Endodermal cell (in vitro differentiated cells): ENCODE measurements around the gene SNX13. TPM values are rescaled to one million over a fixed set of nuclear protein-coding genes. Genes with fewer than 3 reads are reported as not detected.

ENCODE experiments used
- DNase-seq: peaks from one replicate; pipeline ENCODE4 v3.0.0-alpha.2; 2017
- H3K27ac ChIP-seq: 2 replicates; pipeline ENCODE4 v1.5.1; 2013; ENCODE audit warnings: mild to moderate bottlenecking, low read depth, low read length, moderate library complexity
- H3K27me3 ChIP-seq: 2 replicates; pipeline ENCODE4 v1.6.1; 2013; ENCODE audit warnings: mild to moderate bottlenecking, low read length, moderate library complexity; ENCODE audit not compliant: insufficient read depth, control insufficient read depth, poor library complexity, severe bottlenecking
- H3K36me3 ChIP-seq: 2 replicates; pipeline ENCODE4 v1.7.0; 2013; ENCODE audit warnings: mild to moderate bottlenecking, low read length, moderate library complexity; ENCODE audit not compliant: control insufficient read depth, insufficient read depth
- H3K4me1 ChIP-seq: one replicate; pipeline ENCODE4 v1.7.0; 2013; ENCODE audit warnings: low read length; ENCODE audit not compliant: control insufficient read depth, insufficient read depth
- H3K4me3 ChIP-seq: 2 replicates; pipeline ENCODE4 v1.5.1; 2013; ENCODE audit warnings: mild to moderate bottlenecking, low read length, moderate library complexity
- H3K9ac ChIP-seq: 2 replicates; pipeline ENCODE4 v1.6.1; 2013; ENCODE audit warnings: mild to moderate bottlenecking, low read length, moderate library complexity; ENCODE audit not compliant: poor library complexity, severe bottlenecking; ENCODE audit errors: extremely low read depth
- H3K9me3 ChIP-seq: 2 replicates; pipeline ENCODE4 v1.6.1; 2013; ENCODE audit warnings: mild to moderate bottlenecking, low read length, moderate library complexity; ENCODE audit not compliant: control insufficient read depth
- H3K27ac Mint-ChIP-seq: 2 replicates; pipeline ENCODE4 v1.8.0; 2020; ENCODE audit warnings: mixed read lengths
- H3K27me3 Mint-ChIP-seq: 2 replicates; pipeline ENCODE4 v1.8.0; 2021; ENCODE audit warnings: mild to moderate bottlenecking, mixed read lengths; ENCODE audit not compliant: insufficient read depth
- H3K36me3 Mint-ChIP-seq: 2 replicates; pipeline ENCODE4 v1.8.0; 2020; ENCODE audit warnings: low read depth, mixed read lengths
- H3K4me1 Mint-ChIP-seq: 2 replicates; pipeline ENCODE4 v1.8.0; 2020; ENCODE audit warnings: mixed read lengths
- H3K4me3 Mint-ChIP-seq: 2 replicates; pipeline ENCODE4 v1.8.0; 2020; ENCODE audit warnings: mild to moderate bottlenecking, moderate library complexity, mixed read lengths
- H3K9me3 Mint-ChIP-seq: 2 replicates; pipeline ENCODE4 v1.8.0; 2020; ENCODE audit warnings: mild to moderate bottlenecking, mixed read lengths
- WGBS, 2 experiments: methylation state at CpG; one replicate each; pipeline versions ENCODE4 v1.1.5 to v1.1.7; 2013; ENCODE audit warnings: missing lambda C conversion rate in 2 of 2, mixed read lengths in 1 of 2; ENCODE audit not compliant: insufficient coverage in 1 of 2, insufficient read length in 1 of 2; 5-methylcytosine and 5-hydroxymethylcytosine counted together
- total RNA-seq, 2 donors: library from RNA; stranded (reverse); fragmentation: NEBNext Ultra II Directional in 1 of 2; extraction: Animal tissue kit (Norgen Biotek cat#: 25700) in 1 of 2; gene quantifications; 2 replicates in 1 of 2; 3 replicates in 1 of 2; pipeline ENCODE4 v1.2.1, GENCODE V29; 2021
- TF ChIP-seq, protein P1 (sequence below): fragments of 200-600 bp; sonication (generic); conservative IDR thresholded peaks from 2 replicates; pipeline ENCODE4 v1.5.0; 2021; ENCODE audit warnings: antibody characterized with exemption, mild to moderate bottlenecking

SNX13 gene
- total RNA-seq, 2 donors from 2014 or later, result 32.8 to 38.8 TPM

DNA sequence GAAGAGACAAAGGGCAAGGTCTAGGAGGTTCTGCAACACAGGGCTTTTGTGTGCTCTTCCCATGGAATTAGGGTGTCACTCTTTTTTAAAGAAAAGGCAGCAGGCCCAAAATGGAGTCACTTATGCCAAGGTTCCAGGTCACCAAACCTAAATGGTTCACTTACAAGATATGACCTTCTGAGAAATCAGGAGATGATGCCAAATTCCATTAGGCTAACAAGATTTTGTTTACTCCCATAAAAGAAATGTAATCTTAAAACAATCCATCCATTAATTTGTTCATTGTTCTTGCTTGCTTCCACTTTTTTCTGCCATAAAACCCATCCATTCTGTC lies 158.1 kb downstream of the SNX13 start:
- H3K4me3 ChIP-seq, result no peak overlapping the region
- no peak overlapping the region for H3K9ac ChIP-seq
- no peak overlapping the region for H3K27ac Mint-ChIP-seq
- H3K9me3 ChIP-seq, result no peaks in the 10 kb centered on the region
- no peaks in the 10 kb centered on the region for H3K27me3 Mint-ChIP-seq
- no peak overlapping the region for H3K27ac ChIP-seq
- peaks cover 3% of the 10 kb centered on the region for H3K4me1 Mint-ChIP-seq
- TF ChIP-seq, protein P1, sequence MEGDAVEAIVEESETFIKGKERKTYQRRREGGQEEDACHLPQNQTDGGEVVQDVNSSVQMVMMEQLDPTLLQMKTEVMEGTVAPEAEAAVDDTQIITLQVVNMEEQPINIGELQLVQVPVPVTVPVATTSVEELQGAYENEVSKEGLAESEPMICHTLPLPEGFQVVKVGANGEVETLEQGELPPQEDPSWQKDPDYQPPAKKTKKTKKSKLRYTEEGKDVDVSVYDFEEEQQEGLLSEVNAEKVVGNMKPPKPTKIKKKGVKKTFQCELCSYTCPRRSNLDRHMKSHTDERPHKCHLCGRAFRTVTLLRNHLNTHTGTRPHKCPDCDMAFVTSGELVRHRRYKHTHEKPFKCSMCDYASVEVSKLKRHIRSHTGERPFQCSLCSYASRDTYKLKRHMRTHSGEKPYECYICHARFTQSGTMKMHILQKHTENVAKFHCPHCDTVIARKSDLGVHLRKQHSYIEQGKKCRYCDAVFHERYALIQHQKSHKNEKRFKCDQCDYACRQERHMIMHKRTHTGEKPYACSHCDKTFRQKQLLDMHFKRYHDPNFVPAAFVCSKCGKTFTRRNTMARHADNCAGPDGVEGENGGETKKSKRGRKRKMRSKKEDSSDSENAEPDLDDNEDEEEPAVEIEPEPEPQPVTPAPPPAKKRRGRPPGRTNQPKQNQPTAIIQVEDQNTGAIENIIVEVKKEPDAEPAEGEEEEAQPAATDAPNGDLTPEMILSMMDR, result no peak
- H3K36me3 ChIP-seq, result no peaks in the 10 kb centered on the region
- H3K4me1 ChIP-seq, result no peaks in the 10 kb centered on the region
- no peaks in the 10 kb centered on the region for H3K36me3 Mint-ChIP-seq
- H3K27me3 ChIP-seq, result no peaks in the 10 kb centered on the region
- no peak for DNase-seq
- H3K9me3 Mint-ChIP-seq, result no peaks in the 10 kb centered on the region
- H3K4me3 Mint-ChIP-seq, result no peak overlapping the region

DNA sequence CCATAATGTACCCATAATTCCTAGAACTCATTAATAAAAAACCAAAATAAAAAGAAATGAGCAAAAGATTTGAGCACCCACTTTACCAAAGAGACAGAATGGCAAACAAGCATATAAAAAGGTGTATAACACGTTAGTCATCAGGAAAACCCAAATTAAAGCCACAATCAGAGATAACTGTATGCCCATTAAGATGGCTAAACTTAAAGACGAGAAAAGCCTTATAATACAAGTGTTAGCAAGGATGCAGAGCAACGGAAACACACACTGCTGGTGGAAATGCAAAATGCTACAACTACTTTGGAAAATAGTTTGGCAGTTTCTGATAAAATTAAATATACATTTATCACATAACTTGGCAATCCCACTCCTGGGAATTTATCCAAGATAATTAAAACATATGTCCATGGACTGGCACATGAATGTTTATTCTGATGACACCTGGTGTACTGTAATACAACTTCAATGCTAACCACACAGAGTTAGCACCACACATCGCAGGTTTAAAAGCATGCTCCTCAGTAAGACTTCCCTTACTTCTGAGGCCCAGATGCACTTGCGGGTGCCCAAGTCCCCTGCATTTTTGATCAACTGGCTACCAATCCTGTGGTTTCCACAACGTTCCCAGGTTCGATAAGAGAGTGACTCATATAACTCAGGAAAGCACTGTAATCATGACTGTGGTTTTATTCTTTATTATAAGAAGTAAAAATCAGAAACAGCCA lies 158.6 kb downstream of the SNX13 start:
- no peaks in the 10 kb centered on the region for H3K27me3 ChIP-seq
- TF ChIP-seq, protein P1, result no peak
- no peak overlapping the region for H3K27ac ChIP-seq
- H3K9ac ChIP-seq, result no peak overlapping the region
- Mint-ChIP-seq H3K9me3 (no peaks in the 10 kb centered on the region), H3K27ac (no peak overlapping the region), H3K4me1 (peaks cover 3% of the 10 kb centered on the region), H3K27me3 (no peaks in the 10 kb centered on the region), H3K36me3 (no peaks in the 10 kb centered on the region), H3K4me3 (no peak overlapping the region)
- H3K9me3 ChIP-seq, result no peaks in the 10 kb centered on the region
- no peak overlapping the region for H3K4me3 ChIP-seq
- no peaks in the 10 kb centered on the region for H3K36me3 ChIP-seq
- no peak for DNase-seq
- no peaks in the 10 kb centered on the region for H3K4me1 ChIP-seq
- WGBS, 2 experiments, result 91 to 95% methylated on average over 6 to 7 of the region's 7 CpGs

DNA sequence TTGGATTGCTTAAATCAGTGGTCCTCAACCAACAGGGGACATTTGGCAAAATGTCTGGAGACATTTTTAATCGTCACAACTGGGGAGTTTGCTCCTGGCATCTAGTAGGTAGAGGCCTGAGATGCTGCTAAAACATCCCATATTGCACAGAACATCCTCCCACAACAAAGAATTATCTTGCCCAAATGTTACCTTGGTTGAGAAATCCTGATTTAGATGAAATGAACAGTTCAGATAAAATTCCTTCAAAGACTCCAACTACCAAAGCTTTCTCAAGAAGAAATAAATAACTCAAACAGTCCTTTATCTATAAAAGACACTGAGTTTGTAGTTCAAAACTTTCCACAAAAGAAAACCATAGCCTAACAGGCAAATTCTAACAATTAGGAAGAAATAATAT lies 160.9 kb downstream of the SNX13 start:
- Histone ChIP-seq H3K27ac (no peak overlapping the region), H3K27me3 (no peaks in the 10 kb centered on the region), H3K9me3 (no peaks in the 10 kb centered on the region), H3K9ac (no peak overlapping the region), H3K4me1 (peaks cover 5% of the 10 kb centered on the region), H3K36me3 (no peaks in the 10 kb centered on the region), H3K4me3 (no peak overlapping the region)
- 90% methylated on average over 1 of the region's 1 CpG; no CpG with 5 or more reads in 1 of the 2 experiments for WGBS, 2 experiments
- no peak overlapping the region for H3K4me3 Mint-ChIP-seq
- no peak overlapping the region for H3K27ac Mint-ChIP-seq
- H3K36me3 Mint-ChIP-seq, result no peaks in the 10 kb centered on the region
- DNase-seq, result no peak
- H3K9me3 Mint-ChIP-seq, result no peaks in the 10 kb centered on the region
- H3K27me3 Mint-ChIP-seq, result peaks cover 3% of the 10 kb centered on the region
- TF ChIP-seq, protein P1, result no peak
- peaks cover 5% of the 10 kb centered on the region for H3K4me1 Mint-ChIP-seq
